ENCODE results near the gene GRM2.

GRCh38 chr3:51671734-51672475 lies 35.0 kb upstream of the GRM2 start:
- TF ChIP-seq POLR2A (IDR thresholded peaks at IDR 0.05) (no peak), CTCF (IDR thresholded peaks at IDR 0.05) (no peak)

All from tibial nerve (tissue), 3 donors.